ENCODE data around the gene RAD50.

RAD50 gene

DNA sequence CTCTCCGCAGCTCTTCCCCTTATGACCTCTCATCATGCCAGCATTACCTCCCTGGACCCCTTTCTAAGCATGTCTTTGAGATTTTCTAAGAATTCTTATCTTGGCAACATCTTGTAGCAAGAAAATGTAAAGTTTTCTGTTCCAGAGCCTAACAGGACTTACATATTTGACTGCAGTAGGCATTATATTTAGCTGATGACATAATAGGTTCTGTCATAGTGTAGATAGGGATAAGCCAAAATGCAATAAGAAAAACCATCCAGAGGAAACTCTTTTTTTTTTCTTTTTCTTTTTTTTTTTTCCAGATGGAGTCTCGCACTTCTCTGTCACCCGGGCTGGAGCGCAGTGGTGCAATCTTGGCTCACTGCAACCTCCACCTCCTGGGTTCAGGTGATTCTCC lies 80.5 kb downstream of the RAD50 start:
- no peak for DNase-seq

GRCh38 chr5:132639706-132640130 lies 82.9 kb downstream of the RAD50 start:
- no peak for DNase-seq

DNA sequence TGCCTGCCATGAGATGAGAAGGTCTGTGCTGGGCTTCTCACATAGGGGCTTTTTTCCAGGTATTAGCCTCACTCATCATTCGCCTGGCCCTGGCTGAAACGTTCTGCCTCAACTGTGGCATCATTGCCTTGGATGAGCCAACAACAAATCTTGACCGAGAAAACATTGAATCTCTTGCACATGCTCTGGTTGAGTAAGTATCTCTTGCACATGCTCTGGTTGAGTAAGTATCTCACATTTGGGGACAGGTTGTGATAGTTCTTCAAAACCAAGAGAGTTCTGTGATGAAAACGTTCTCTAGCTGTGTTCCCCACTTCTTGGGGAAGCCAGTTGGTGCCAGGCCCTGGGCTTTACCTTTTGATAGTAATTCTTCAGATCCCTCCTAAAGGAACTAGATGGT lies 83.8 kb downstream of the RAD50 start:
- no peak for DNase-seq

- peak; percentile 38 for DNase-seq
Measured at GRCh38 chr5:132641241-132641723, 84.5 kb downstream of the RAD50 start.

GRCh38 chr5:132641841-132642240 lies 85.1 kb downstream of the RAD50 start:
- no peak for DNase-seq

DNA sequence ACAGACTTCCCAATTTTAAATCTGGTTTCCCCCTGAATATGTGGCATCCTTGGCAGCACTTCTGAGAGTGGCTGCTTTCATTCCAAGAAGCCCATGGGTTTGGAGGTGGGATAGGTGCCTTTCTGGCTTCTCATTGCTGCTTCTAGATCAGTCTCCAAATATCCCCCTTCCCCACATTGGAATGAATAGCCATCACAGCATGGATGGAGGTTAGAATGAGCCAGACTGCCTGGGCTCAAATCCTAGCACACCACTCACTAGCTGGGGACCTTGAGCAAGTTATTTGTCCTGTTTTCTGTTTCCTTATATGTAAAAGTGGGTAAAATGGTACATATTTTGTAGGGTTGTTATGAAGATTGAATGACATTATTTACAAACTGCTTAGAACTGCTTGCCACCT lies 87.4 kb downstream of the RAD50 start:
- DNase-seq = no peak

DNA sequence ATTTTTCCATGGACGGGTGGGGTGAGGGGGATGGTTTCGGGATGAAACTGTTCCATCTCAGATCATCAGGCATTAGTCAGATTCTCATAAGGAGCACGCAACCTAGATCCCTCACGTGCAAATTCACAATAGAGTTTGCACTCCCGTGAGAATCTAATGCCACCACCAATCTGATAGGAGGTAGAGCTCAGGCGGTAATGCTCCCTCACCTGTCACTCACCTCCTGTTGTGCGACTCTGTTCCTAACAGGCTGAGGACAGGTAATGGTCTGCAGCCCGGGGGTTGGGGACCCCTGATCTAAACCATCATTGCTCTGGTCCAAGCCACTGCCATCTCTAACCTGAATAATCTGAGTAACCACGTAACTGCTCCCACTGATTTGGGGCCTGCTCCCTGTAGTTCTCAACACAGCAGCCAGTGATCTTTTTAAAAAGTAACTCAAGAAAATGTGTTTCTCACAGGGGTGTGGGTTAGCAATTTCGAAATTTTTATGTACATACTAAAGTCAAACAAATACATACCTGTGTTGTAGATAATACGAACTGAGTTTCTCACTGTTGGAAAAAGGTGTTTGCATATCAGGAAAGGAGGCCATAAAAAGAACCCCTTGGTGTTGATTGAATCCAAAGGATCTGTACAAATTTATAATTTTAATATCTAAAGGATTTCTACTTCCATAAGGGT lies 89.9 kb downstream of the RAD50 start:
- no peak for DNase-seq

DNA sequence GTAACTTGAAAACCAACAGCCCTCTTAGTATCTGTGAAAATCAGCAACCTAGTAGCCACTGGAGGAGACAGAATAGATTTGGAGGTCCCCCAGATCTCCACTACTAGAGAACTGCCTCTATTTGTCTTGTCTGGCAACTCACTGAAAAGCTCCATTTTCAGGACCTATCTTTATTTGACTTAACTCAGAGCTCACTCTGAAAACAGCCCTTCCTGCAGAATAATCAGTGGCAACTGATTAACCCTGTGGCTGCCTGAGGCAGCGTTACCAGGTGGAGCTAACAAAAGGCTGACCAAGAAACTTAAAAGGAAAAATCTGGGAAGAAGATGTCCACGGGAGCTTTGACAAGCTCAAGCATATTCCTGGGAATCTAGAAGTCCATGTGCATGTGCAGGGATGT lies 90.7 kb downstream of the RAD50 start:
- no peak for DNase-seq

- no peak for DNase-seq
Measured at GRCh38 chr5:132648355-132648754, 91.6 kb downstream of the RAD50 start.

DNA sequence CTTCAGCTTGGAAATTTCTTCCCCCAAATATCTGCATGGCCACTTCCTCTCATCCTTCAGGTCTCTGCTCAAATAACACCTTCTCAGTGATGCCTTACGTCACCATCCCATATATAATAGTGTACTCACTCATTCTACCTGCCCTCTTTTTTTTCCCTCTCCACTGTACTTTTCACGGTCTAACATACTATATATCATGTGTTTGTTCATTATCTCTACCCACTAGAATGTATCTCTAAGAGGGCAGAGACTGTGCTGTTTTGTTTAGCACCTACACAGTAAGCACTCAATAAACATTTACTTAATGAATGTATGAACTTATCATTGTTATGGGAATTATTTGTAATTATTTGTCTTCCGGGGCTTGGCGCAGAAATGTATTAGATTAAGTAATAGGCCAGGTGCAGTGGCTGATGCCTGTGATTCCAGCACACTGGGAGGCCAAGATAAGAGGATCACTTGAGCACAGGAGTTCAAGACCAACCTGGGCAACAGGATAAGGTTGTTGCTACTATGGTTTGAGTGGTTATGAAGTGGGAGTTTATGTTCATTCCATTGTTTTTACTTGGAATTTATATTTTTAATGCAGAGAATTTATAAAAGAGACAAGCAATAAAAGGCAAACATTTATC lies 95.2 kb downstream of the RAD50 start:
- no peak for DNase-seq

GRCh38 chr5:132653716-132654115 lies 96.9 kb downstream of the RAD50 start:
- DNase-seq = no peak

DNA sequence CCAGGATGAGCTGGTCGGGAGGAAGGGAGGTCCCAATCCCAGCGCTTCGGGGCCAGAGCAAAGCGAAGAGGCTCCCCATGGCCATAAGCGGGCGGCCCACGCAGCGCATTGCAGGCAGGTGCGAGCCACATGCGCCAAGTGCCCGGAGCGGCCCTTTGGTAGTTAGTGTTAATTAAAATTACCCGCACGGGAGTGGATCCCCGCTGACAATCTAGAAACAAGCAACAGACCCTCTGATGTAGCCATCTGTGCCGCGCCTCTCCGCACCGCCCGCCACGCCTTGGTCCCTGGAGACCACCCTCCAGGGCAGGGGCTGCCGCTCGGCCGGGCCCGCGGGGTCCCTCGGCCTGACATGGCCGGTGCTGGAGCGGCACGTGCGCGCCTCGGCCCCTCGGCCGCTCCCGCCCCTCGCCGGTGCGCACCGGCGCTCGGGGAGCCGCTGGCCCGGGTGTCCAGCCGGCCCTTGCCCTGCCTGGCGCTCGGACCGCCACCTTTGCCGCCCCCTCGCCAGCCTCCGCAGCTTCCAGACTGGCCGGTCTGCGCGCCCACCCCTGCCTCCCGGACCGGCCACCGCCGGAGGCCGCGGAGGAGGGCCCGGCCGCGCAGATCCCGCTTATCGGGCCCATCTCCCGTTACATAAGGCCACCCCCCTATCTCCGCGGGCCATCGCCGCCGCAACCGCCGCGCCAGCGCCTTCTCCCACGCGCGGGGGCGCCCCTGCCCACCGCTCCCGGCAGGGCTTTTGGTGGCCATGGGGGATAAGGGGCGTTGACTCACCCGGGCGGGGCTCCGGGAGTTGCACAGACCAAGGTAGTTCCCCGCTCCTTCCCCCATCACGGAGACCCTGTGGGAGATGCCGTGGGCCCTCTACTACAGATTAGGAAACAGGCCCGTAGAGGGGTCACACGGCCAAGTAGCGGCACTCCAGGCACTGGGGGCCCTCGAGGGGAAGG lies 99.3 kb downstream of the RAD50 start:
- DNase-seq = peak; percentile 54

DNA sequence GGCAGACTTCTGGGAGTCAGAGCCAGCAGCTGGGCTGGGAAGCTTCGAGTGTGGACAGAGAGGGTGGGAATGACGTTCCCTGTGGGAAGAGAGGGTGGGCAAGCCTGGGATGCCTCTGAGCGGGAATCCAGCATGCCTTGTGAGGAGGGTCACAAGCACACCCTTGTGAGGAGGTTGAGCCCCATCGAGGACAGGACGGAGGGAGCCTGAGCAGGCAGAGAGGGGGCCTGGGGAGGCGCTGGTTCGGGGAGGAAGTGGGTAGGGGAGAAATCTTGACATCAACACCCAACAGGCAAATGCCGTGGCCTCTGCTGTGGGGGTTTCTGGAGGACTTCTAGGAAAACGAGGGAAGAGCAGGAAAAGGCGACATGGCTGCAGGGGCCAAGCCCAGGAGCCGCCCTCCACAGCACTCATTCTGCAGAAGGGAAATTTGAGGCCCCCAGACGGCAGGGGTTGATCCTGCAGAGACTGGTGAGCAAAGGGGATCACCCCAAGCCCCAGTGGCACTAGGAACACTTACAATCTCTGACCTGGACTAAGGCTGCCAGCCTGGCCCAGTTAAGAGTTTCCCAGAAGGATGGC lies 100.1 kb downstream of the RAD50 start:
- DNase-seq = no peak

DNA sequence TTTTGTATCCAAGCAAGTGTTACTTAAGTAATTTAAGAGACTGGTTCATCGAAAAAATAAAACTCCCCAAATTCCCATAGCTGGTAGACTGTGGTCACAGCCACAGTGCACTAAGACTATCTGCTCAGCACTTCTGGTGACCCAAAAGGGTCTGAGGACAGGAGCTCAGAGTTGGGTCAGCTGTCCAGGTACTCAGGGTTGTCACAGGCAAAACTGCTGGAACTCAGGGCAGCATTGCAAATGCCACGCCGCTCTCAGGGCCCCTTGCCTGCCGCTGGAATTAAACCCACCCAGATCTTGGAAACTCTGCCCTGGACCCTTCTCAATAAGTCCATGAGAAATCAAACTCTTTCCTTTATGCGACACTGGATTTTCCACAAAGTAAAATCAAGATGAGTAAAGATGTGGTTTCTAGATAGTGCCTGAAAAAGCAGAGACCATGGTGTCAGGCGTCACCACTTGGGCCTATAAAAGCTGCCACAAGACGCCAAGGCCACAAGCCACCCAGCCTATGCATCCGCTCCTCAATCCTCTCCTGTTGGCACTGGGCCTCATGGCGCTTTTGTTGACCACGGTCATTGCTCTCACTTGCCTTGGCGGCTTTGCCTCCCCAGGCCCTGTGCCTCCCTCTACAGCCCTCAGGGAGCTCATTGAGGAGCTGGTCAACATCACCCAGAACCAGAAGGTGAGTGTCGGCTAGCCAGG lies 101.1 kb downstream of the RAD50 start, which contains the start of gene IL13:
Gene IL13 (plus strand): TSS at position 498 of the 705 bp plus-strand sequence. CDS start 14 bp downstream, at position 512.
- no peak for DNase-seq

- DNase-seq = no peak
Measured at GRCh38 chr5:132658381-132659302, 101.9 kb downstream of the RAD50 start.

DNA sequence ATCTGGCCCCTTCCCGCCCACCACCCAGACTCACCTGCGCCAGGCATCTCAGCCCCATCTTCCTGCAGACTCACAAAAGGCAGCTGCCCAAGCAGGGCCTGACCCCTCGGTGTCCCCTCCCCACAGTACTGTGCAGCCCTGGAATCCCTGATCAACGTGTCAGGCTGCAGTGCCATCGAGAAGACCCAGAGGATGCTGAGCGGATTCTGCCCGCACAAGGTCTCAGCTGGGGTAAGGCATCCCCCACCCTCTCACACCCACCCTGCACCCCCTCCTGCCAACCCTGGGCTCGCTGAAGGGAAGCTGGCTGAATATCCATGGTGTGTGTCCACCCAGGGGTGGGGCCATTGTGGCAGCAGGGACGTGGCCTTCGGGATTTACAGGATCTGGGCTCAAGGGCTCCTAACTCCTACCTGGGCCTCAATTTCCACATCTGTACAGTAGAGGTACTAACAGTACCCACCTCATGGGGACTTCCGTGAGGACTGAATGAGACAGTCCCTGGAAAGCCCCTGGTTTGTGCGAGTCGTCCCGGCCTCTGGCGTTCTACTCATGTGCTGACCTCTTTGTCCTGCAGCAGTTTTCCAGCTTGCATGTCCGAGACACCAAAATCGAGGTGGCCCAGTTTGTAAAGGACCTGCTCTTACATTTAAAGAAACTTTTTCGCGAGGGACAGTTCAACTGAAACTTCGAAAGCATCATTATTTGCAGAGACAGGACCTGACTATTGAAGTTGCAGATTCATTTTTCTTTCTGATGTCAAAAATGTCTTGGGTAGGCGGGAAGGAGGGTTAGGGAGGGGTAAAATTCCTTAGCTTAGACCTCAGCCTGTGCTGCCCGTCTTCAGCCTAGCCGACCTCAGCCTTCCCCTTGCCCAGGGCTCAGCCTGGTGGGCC lies 103.1 kb downstream of the RAD50 start:
- no peak for DNase-seq

DNA sequence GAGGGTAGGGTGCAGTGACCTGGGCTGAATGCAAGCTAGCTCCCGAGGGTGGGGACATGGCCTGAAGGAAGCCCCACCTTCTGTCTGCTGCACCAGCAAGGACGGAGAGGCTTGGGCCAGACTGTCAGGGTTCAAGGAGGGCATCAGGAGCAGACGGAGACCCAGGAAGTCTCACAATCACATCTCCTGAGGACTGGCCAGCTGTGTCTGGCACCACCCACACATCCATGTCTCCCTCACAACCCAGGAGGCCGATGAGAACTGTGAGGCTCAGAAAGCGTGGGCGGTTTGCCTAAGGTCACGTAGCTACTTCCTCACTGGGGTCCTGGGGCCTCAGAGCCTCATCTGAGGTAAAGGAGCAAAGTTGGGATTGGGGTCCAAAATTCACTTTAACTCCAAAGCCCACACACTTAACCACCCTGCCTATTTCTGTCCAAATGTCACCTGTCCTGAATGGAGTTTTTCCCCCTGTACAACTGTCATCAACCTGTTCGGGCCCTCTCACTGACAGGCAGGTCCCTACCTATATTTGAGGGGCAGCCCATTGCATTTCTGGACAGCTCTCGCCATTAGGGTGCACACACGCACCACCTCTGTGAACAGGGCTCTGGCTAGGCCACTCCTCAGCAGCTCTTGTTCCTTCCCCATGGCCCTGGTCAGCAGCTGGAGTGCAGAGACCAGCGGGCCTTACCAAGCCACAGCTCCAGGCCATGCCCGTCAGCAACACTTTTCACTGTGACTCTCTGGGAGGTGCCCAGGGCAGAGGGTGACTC lies 104.6 kb downstream of the RAD50 start:
- no peak for DNase-seq

GRCh38 chr5:132662004-132662401 lies 105.2 kb downstream of the RAD50 start:
- DNase-seq = no peak

Data from activated naive CD4-positive, alpha-beta T cell treated with Interleukin-2 at 50 U/mL for 16 hours (primary cell).